Effector memory CD8-positive, alpha-beta T cell (primary cell): Measurements from ENCODE around the gene TRIM14.

Source experiments
- ATAC-seq: fragments of 150-1000 bp; cut with Tn5 transposase; replicated peaks from 2 replicates; pipeline ENCODE4 v1.10.0; 2021; ENCODE audit warnings: mild to moderate bottlenecking, moderate library complexity
- DNase-seq, 3 experiments: peaks; one replicate each; pipeline ENCODE4 v3.0.0; 2021
- H3K27ac Mint-ChIP-seq, 2 donors: one replicate each; pipeline ENCODE4 v1.8.0; 2022; ENCODE audit warnings: mild to moderate bottlenecking in 2 of 2, mixed read lengths in 2 of 2, moderate library complexity in 2 of 2
- H3K27me3 Mint-ChIP-seq, 2 donors: one replicate each; pipeline ENCODE4 v1.8.0; 2022; ENCODE audit warnings: mixed read lengths in 2 of 2
- H3K36me3 Mint-ChIP-seq: one replicate; pipeline ENCODE4 v1.8.0; 2022; ENCODE audit warnings: mild to moderate bottlenecking, moderate library complexity, mixed read lengths; ENCODE audit not compliant: insufficient read depth
- H3K4me1 Mint-ChIP-seq, 2 donors: one replicate each; pipeline ENCODE4 v1.8.0; 2022; ENCODE audit warnings: low read depth in 2 of 2, mixed read lengths in 2 of 2
- H3K4me3 Mint-ChIP-seq, 2 donors: one replicate each; pipeline ENCODE4 v1.8.0; 2022; ENCODE audit warnings: mild to moderate bottlenecking in 2 of 2, mixed read lengths in 2 of 2, moderate library complexity in 2 of 2
- H3K9me3 Mint-ChIP-seq, 2 donors: one replicate each; pipeline ENCODE4 v1.8.0; 2022; ENCODE audit warnings: mixed read lengths in 2 of 2

The TRIM14 gene

DNA sequence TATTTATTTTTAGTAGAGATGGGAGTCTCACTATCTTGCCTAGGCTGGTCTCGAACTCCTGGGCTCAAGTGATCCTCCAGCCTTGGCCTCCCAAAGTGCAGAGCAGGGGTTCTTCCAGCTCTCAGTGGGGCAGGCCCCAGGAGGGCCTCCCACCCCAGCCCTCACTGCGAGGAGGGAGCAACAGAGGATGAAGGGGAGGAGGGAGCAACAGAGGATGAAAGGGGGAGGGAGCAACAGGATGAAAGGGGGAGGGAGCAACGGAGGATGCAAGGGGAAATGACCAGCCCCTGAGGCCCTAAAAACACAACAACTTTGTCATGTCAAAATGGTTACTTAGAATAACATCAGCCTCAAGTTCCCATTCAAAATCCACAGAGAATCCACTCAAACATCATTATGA lies 10.0 kb downstream of the TRIM14 start:
- Mint-ChIP-seq H3K36me3 (peaks cover 44% of the 10 kb centered on the region), H3K4me3 (peak overlapping the region; percentile 62 to 66), H3K9me3 (no peaks in the 10 kb centered on the region), H3K4me1 (peaks cover 46 to 72% of the 10 kb centered on the region in 2 donors), H3K27me3 (no peaks in the 10 kb centered on the region), H3K27ac (peak overlapping the region; percentile 89 to 97)
- no peak for ATAC-seq
- DNase-seq, result no peak

- peak; percentile 32 to 52 (median 33) for DNase-seq
- peaks cover 48 to 74% of the 10 kb centered on the region in 2 donors for H3K4me1 Mint-ChIP-seq
- peak; percentile 91 for ATAC-seq
- no peaks in the 10 kb centered on the region for H3K27me3 Mint-ChIP-seq
- H3K9me3 Mint-ChIP-seq, result no peaks in the 10 kb centered on the region
- H3K36me3 Mint-ChIP-seq, result peaks cover 46% of the 10 kb centered on the region
- H3K4me3 Mint-ChIP-seq, result peak overlapping the region; percentile 62 to 66
- H3K27ac Mint-ChIP-seq, result peak overlapping the region; percentile 89 to 97
These were observed 10.4 kb downstream of the TRIM14 start for GRCh38 chr9:98108531-98109031.

- Mint-ChIP-seq H3K27me3 (no peaks in the 10 kb centered on the region), H3K36me3 (peaks cover 46% of the 10 kb centered on the region), H3K9me3 (no peaks in the 10 kb centered on the region), H3K4me3 (peak overlapping the region; percentile 62 to 66), H3K4me1 (peaks cover 51 to 72% of the 10 kb centered on the region in 2 donors), H3K27ac (peak overlapping the region; percentile 89 to 97)
- ATAC-seq (peak; percentile 58), DNase-seq (no peak)
These were observed 11.1 kb downstream of the TRIM14 start for GRCh38 chr9:98107926-98108325.

- Mint-ChIP-seq H3K4me1 (peaks cover 63 to 72% of the 10 kb centered on the region in 2 donors), H3K4me3 (peak overlapping the region; percentile 47 to 73), H3K27ac (peak overlapping the region; percentile 73 to 89), H3K27me3 (no peaks in the 10 kb centered on the region), H3K9me3 (no peaks in the 10 kb centered on the region), H3K36me3 (peaks cover 46% of the 10 kb centered on the region)
- ATAC-seq, result no peak
- no peak for DNase-seq
These were observed 14.0 kb downstream of the TRIM14 start for GRCh38 chr9:98105006-98105405.

- peaks cover 47% of the 10 kb centered on the region for H3K36me3 Mint-ChIP-seq
- peaks cover 63 to 71% of the 10 kb centered on the region in 2 donors for H3K4me1 Mint-ChIP-seq
- H3K27me3 Mint-ChIP-seq, result no peaks in the 10 kb centered on the region
- H3K27ac Mint-ChIP-seq, result peak overlapping the region; percentile 73 to 89
- DNase-seq (no peak), ATAC-seq (no peak)
- H3K9me3 Mint-ChIP-seq, result no peaks in the 10 kb centered on the region
- H3K4me3 Mint-ChIP-seq, result peak overlapping the region; percentile 47 to 73
These were observed 14.6 kb downstream of the TRIM14 start for GRCh38 chr9:98104445-98104881.

DNA sequence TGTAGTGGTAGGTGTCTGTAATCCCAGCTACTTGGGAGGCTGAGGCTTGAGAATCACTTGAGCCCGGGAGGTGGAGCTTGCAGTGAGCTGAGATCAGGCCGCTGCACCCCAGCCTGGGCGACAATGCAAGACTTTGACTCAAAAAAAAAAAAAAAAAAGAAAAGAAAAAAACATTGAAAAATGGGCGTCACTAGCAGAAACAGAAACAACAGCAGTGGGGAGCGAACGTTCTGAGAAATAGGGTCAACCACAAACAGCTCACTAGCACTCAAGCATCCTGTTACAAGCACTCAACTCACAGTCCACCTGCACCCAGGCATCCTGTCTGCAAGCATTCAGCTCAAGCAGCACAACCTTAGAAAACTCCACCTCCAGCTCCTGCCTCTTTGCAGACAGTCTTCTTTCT lies 17.2 kb downstream of the TRIM14 start:
- H3K36me3 Mint-ChIP-seq, result peaks cover 36% of the 10 kb centered on the region
- peak overlapping the region; percentile 62 to 73 for H3K4me3 Mint-ChIP-seq
- peak; percentile 74 to 78 (median 76) for DNase-seq
- H3K4me1 Mint-ChIP-seq, result peaks cover 59 to 64% of the 10 kb centered on the region in 2 donors
- no peaks in the 10 kb centered on the region for H3K27me3 Mint-ChIP-seq
- peak; percentile 97 for ATAC-seq
- H3K9me3 Mint-ChIP-seq, result no peaks in the 10 kb centered on the region
- peak overlapping the region; percentile 73 to 89 for H3K27ac Mint-ChIP-seq

- H3K9me3 Mint-ChIP-seq, result no peaks in the 10 kb centered on the region
- H3K4me1 Mint-ChIP-seq, result peaks cover 60 to 64% of the 10 kb centered on the region in 2 donors
- ATAC-seq, result no peak
- H3K27ac Mint-ChIP-seq, result peak overlapping the region; percentile 73 to 89
- peak overlapping the region; percentile 62 to 73 for H3K4me3 Mint-ChIP-seq
- H3K27me3 Mint-ChIP-seq, result no peaks in the 10 kb centered on the region
- no peak for DNase-seq
- peaks cover 33% of the 10 kb centered on the region for H3K36me3 Mint-ChIP-seq
These were observed 17.6 kb downstream of the TRIM14 start for GRCh38 chr9:98101416-98101815.

DNA sequence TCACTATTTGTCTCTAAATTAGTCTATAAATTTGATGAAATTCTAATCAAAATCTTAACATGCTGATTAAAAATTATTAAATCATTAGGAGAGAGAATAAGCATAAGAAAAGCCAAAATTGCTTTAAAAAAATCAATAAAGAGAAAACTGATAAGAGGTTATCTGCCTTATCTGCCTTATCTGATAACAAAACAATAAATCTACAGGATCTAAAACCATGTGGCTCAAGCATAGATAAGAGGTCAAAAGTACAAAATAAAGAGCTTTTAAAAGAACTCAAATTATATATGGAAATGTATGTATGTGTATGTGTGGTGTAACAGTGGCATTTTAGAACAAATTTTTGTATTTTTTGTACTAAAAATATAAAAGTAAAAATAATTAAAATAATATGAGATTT lies 18.6 kb downstream of the TRIM14 start:
- H3K9me3 Mint-ChIP-seq, result no peaks in the 10 kb centered on the region
- H3K27ac Mint-ChIP-seq, result peak overlapping the region; percentile 73 to 89
- no peaks in the 10 kb centered on the region for H3K27me3 Mint-ChIP-seq
- H3K4me1 Mint-ChIP-seq, result peaks cover 53 to 57% of the 10 kb centered on the region in 2 donors
- H3K4me3 Mint-ChIP-seq, result peak overlapping the region; percentile 18 to 57
- peaks cover 35% of the 10 kb centered on the region for H3K36me3 Mint-ChIP-seq
- DNase-seq, result no peak
- ATAC-seq, result no peak

GRCh38 chr9:98099898-98100297 lies 19.1 kb downstream of the TRIM14 start:
- peaks cover 49 to 55% of the 10 kb centered on the region in 2 donors for H3K4me1 Mint-ChIP-seq
- peaks cover 36% of the 10 kb centered on the region for H3K36me3 Mint-ChIP-seq
- H3K27me3 Mint-ChIP-seq, result no peaks in the 10 kb centered on the region
- H3K4me3 Mint-ChIP-seq, result peak overlapping the region; percentile 18 to 57
- no peaks in the 10 kb centered on the region for H3K9me3 Mint-ChIP-seq
- ATAC-seq (no peak), DNase-seq (no peak)
- peak overlapping the region; percentile 73 to 89 for H3K27ac Mint-ChIP-seq

GRCh38 chr9:98099346-98099745 lies 19.7 kb downstream of the TRIM14 start:
- H3K9me3 Mint-ChIP-seq, result no peaks in the 10 kb centered on the region
- peaks cover 34% of the 10 kb centered on the region for H3K36me3 Mint-ChIP-seq
- DNase-seq (no peak), ATAC-seq (no peak)
- no peaks in the 10 kb centered on the region for H3K27me3 Mint-ChIP-seq
- H3K4me3 Mint-ChIP-seq, result peak overlapping the region; percentile 18 to 57
- peak overlapping the region; percentile 81 to 89 for H3K27ac Mint-ChIP-seq
- peaks cover 47 to 51% of the 10 kb centered on the region in 2 donors for H3K4me1 Mint-ChIP-seq

GRCh38 chr9:98097836-98098235 lies 21.2 kb downstream of the TRIM14 start:
- no peak for DNase-seq

DNA sequence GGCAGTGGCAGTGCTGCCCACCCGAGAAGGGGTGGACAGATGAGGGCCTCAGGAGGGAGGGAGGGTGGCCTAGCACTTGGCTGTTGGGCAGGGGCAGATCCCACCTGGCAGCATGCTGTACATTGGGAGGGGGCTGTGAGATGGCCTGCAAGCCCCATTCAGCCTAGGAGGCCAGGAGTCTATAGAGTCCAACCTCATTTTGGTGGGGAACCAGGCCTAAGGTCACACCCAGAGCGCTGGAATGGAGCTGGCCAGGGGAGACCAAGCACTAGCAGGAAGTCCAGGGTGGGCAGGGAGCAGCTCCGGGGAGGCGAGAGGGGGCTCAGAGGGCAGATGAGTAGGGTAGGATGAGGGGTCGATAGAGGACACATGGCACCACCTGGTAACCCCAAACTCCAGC lies 22.9 kb downstream of the TRIM14 start:
- ATAC-seq (no peak), DNase-seq (no peak)
- Mint-ChIP-seq H3K9me3 (no peaks in the 10 kb centered on the region), H3K27ac (peak overlapping the region; percentile 81 to 82), H3K4me3 (no peak overlapping the region), H3K36me3 (peaks cover 32% of the 10 kb centered on the region), H3K27me3 (no peaks in the 10 kb centered on the region), H3K4me1 (peaks cover 36 to 53% of the 10 kb centered on the region in 2 donors)

More at GRCh38 chr9:98097836-98098235, 21.2 kb downstream of the TRIM14 start:
- Mint-ChIP-seq H3K36me3 (peaks cover 35% of the 10 kb centered on the region), H3K4me1 (peaks cover 46 to 53% of the 10 kb centered on the region in 2 donors), H3K27ac (peak overlapping the region; percentile 81 to 82), H3K9me3 (no peaks in the 10 kb centered on the region), H3K4me3 (peak overlapping the region; percentile 20 to 49), H3K27me3 (no peaks in the 10 kb centered on the region)
- no peak for ATAC-seq

DNA sequence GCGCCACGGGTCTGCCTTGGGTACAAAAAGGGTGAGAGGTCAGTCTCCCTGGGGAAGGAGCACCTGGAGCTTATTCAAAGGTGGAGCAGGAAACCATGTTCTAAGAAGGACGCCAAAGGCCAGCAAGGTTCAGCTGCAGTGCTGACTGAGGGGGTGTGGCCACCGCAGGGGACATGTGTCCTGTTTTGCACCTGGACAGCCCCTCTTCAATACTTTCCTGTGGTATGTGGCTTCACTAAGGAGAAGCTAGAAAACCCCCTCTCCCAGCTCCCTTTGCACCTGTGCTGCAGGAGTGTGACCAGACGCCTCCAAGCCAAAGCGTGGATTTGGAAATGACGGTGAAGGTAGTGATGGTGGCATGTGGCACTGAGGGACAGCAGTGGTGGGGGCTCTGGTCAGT lies 23.6 kb downstream of the TRIM14 start:
- H3K27ac Mint-ChIP-seq, result peak overlapping the region; percentile 81 to 82
- H3K4me3 Mint-ChIP-seq, result no peak overlapping the region
- H3K27me3 Mint-ChIP-seq, result no peaks in the 10 kb centered on the region
- no peak for ATAC-seq
- no peaks in the 10 kb centered on the region for H3K9me3 Mint-ChIP-seq
- DNase-seq, result no peak
- peaks cover 34 to 55% of the 10 kb centered on the region in 2 donors for H3K4me1 Mint-ChIP-seq
- peaks cover 37% of the 10 kb centered on the region for H3K36me3 Mint-ChIP-seq

DNA sequence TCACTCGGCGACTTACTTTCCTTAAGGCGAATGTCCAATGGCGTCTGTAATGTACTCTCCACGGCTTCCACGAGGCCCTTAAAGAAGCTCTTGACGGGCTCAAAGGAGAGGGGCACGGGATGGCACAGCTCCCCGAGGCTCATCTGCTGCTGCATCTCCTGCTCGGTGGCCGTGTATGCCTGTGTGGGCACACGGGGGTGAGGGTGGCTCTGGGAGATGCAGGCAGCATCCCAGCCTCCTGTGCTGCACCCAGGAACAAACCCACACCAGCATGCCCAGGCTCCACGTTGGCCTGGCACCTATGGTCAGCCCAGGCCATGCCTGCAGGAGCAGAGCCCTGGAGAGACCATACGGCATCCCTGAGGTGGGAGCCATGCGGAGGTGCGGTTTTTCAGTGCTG lies 24.2 kb downstream of the TRIM14 start:
- H3K4me1 Mint-ChIP-seq, result peaks cover 29 to 54% of the 10 kb centered on the region in 2 donors
- H3K36me3 Mint-ChIP-seq, result peaks cover 36% of the 10 kb centered on the region
- ATAC-seq (no peak), DNase-seq (no peak)
- no peak overlapping the region for H3K4me3 Mint-ChIP-seq
- no peaks in the 10 kb centered on the region for H3K27me3 Mint-ChIP-seq
- H3K27ac Mint-ChIP-seq, result peak overlapping the region; percentile 60 to 84
- no peaks in the 10 kb centered on the region for H3K9me3 Mint-ChIP-seq
